Measurements from ENCODE around the gene SDF2.
"Not testable (repeated sequence)": the region's sequence is repeated elsewhere in the genome, so short reads cannot be mapped to it uniquely, and the experiment has no call there.

SDF2 gene

GRCh38 chr17:28669918-28670317 lies 8.2 kb upstream of the SDF2 start:
- no peaks in the 10 kb centered on the region for H3K27me3 ChIP-seq (ENCODE audit: control insufficient read depth, insufficient read depth, low read length)
- no peaks in the 10 kb centered on the region for H3K36me3 ChIP-seq (ENCODE audit: control insufficient read depth, insufficient read depth, low read length)
- TF ChIP-seq, protein P1, sequence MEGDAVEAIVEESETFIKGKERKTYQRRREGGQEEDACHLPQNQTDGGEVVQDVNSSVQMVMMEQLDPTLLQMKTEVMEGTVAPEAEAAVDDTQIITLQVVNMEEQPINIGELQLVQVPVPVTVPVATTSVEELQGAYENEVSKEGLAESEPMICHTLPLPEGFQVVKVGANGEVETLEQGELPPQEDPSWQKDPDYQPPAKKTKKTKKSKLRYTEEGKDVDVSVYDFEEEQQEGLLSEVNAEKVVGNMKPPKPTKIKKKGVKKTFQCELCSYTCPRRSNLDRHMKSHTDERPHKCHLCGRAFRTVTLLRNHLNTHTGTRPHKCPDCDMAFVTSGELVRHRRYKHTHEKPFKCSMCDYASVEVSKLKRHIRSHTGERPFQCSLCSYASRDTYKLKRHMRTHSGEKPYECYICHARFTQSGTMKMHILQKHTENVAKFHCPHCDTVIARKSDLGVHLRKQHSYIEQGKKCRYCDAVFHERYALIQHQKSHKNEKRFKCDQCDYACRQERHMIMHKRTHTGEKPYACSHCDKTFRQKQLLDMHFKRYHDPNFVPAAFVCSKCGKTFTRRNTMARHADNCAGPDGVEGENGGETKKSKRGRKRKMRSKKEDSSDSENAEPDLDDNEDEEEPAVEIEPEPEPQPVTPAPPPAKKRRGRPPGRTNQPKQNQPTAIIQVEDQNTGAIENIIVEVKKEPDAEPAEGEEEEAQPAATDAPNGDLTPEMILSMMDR (IDR thresholded peaks at IDR 0.05): no peak
- H3K79me2 ChIP-seq: peaks cover 30% of the 10 kb centered on the region
- H2AFZ ChIP-seq: no peak overlapping the region
- no peaks in the 10 kb centered on the region for H3K4me1 ChIP-seq
- H3K4me3 ChIP-seq (ENCODE audit: low read depth, low read length): no peak overlapping the region
- H3K9ac ChIP-seq: no peak overlapping the region
- H3K4me2 ChIP-seq (ENCODE audit: low read length): no peak overlapping the region
- H3K27ac ChIP-seq: no peak overlapping the region
- H3K9me3 ChIP-seq (ENCODE audit: control insufficient read depth, low read length): no peaks in the 10 kb centered on the region

DNA sequence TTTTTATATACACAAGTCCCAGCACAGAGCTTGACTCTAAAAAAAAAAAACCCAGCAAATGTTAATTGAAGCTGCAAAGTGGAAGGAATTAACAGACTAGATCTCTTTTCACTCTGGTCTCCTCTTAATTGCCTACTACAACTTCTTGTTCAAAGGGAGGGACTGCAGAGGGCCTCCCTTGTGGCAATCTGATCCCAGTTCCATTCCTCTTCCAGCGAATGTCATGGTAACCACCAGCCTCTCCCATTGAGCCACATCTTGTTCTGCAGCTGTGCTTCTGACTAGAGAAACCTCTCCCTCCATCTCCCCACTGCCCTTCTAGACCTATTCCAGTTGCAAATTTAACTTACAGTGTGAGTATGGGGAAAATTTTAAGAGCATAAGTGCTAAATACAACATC lies 6.2 kb upstream of the SDF2 start:
- H2AFZ ChIP-seq: no peak overlapping the region
- no peak overlapping the region for H3K9ac ChIP-seq
- peaks cover 4% of the 10 kb centered on the region for H3K4me1 ChIP-seq
- peaks cover 49% of the 10 kb centered on the region for H3K79me2 ChIP-seq
- no peaks in the 10 kb centered on the region for H3K9me3 ChIP-seq (ENCODE audit: control insufficient read depth, low read length)
- no peak overlapping the region for H3K27ac ChIP-seq
- no peaks in the 10 kb centered on the region for H3K27me3 ChIP-seq (ENCODE audit: control insufficient read depth, insufficient read depth, low read length)
- TF ChIP-seq, protein P1 (IDR thresholded peaks at IDR 0.05): no peak
- H3K4me2 ChIP-seq (ENCODE audit: low read length): no peak overlapping the region
- no peaks in the 10 kb centered on the region for H3K36me3 ChIP-seq (ENCODE audit: control insufficient read depth, insufficient read depth, low read length)
- no peak overlapping the region for H3K4me3 ChIP-seq (ENCODE audit: low read depth, low read length)

- H3K9ac ChIP-seq: no peak overlapping the region
- H3K36me3 ChIP-seq (ENCODE audit: control insufficient read depth, insufficient read depth, low read length): no peaks in the 10 kb centered on the region
- no peak overlapping the region for H3K4me3 ChIP-seq (ENCODE audit: low read depth, low read length)
- no peaks in the 10 kb centered on the region for H3K9me3 ChIP-seq (ENCODE audit: control insufficient read depth, low read length)
- H3K79me2 ChIP-seq: peaks cover 67% of the 10 kb centered on the region
- no peaks in the 10 kb centered on the region for H3K27me3 ChIP-seq (ENCODE audit: control insufficient read depth, insufficient read depth, low read length)
- no peak overlapping the region for H2AFZ ChIP-seq
- H3K4me2 ChIP-seq (ENCODE audit: low read length): no peak overlapping the region
- H3K27ac ChIP-seq: no peak overlapping the region
- TF ChIP-seq, protein P1 (IDR thresholded peaks at IDR 0.05): no peak
- H3K4me1 ChIP-seq: peaks cover 6% of the 10 kb centered on the region
Measured at GRCh38 chr17:28665994-28666393, 4.3 kb upstream of the SDF2 start.

GRCh38 chr17:28663723-28664122 lies 2.0 kb upstream of the SDF2 start:
- TF ChIP-seq, protein P1 (IDR thresholded peaks at IDR 0.05): no peak
- Histone ChIP-seq H3K27ac (no peak overlapping the region), H3K36me3 (ENCODE audit: control insufficient read depth, insufficient read depth, low read length) (no peaks in the 10 kb centered on the region), H3K4me1 (peaks cover 6% of the 10 kb centered on the region), H3K79me2 (peaks cover 70% of the 10 kb centered on the region), H3K9ac (no peak overlapping the region), H2AFZ (no peak overlapping the region), H3K4me3 (ENCODE audit: low read depth, low read length) (no peak overlapping the region), H3K9me3 (ENCODE audit: control insufficient read depth, low read length) (no peaks in the 10 kb centered on the region), H3K4me2 (ENCODE audit: low read length) (no peak overlapping the region), H3K27me3 (ENCODE audit: control insufficient read depth, insufficient read depth, low read length) (no peaks in the 10 kb centered on the region)

GRCh38 chr17:28662527-28662829 lies 772 bp upstream of the SDF2 start:
- H3K79me2 ChIP-seq: peaks cover 63% of the 10 kb centered on the region
- no peaks in the 10 kb centered on the region for H3K9me3 ChIP-seq (ENCODE audit: control insufficient read depth, low read length)
- H3K9ac ChIP-seq: peak overlapping the region; percentile 87
- H3K27ac ChIP-seq: peak overlapping the region; percentile 91
- TF ChIP-seq, protein P1 (IDR thresholded peaks at IDR 0.05): no peak
- H3K4me3 ChIP-seq (ENCODE audit: low read depth, low read length): peak overlapping the region; percentile 96
- H3K4me1 ChIP-seq: peaks cover 6% of the 10 kb centered on the region
- H2AFZ ChIP-seq: peak overlapping the region; percentile 100
- H3K36me3 ChIP-seq (ENCODE audit: control insufficient read depth, insufficient read depth, low read length): no peaks in the 10 kb centered on the region
- H3K4me2 ChIP-seq (ENCODE audit: low read length): peak overlapping the region; percentile 90
- H3K27me3 ChIP-seq (ENCODE audit: control insufficient read depth, insufficient read depth, low read length): no peaks in the 10 kb centered on the region

GRCh38 chr17:28659497-28659881 lies 2.2 kb downstream of the SDF2 start:
- H3K4me2 ChIP-seq (ENCODE audit: low read length); H3K36me3 ChIP-seq (ENCODE audit: control insufficient read depth, insufficient read depth, low read length); H3K9me3 ChIP-seq (ENCODE audit: control insufficient read depth, low read length): not testable (repeated sequence)

GRCh38 chr17:28658766-28659496 lies 2.8 kb downstream of the SDF2 start:
- H2AFZ ChIP-seq; H3K4me2 ChIP-seq (ENCODE audit: low read length); H3K27ac ChIP-seq; H3K4me3 ChIP-seq (ENCODE audit: low read depth, low read length); H3K9ac ChIP-seq; H3K36me3 ChIP-seq (ENCODE audit: control insufficient read depth, insufficient read depth, low read length); H3K27me3 ChIP-seq (ENCODE audit: control insufficient read depth, insufficient read depth, low read length); H3K4me1 ChIP-seq; H3K9me3 ChIP-seq (ENCODE audit: control insufficient read depth, low read length): not testable (repeated sequence)
- H3K79me2 ChIP-seq: peaks cover 55% of the 10 kb centered on the region

More at GRCh38 chr17:28659497-28659881, 2.2 kb downstream of the SDF2 start:
- H3K9ac ChIP-seq; H3K4me1 ChIP-seq; H3K27ac ChIP-seq; H2AFZ ChIP-seq; H3K27me3 ChIP-seq (ENCODE audit: control insufficient read depth, insufficient read depth, low read length); H3K4me3 ChIP-seq (ENCODE audit: low read depth, low read length): not testable (repeated sequence)
- peaks cover 59% of the 10 kb centered on the region for H3K79me2 ChIP-seq
